Activated T-helper 17 cell treated with anti-CD3 and anti-CD28 coated beads, Interleukin-2, amount 50 U/mL, for 72 hours (primary cell): ENCODE data around the gene SKA2. TPM values are rescaled to one million over a fixed set of nuclear protein-coding genes. Genes with fewer than 3 reads are reported as not detected.
"Not testable (repeated sequence)": the region's sequence is repeated elsewhere in the genome, so short reads cannot be mapped to it uniquely, and the experiment has no call there.

Source experiments
- ATAC-seq: fragments of 150-1000 bp; cut with Tn5 transposase; replicated peaks from 2 replicates; pipeline ENCODE4 v1.10.0; 2021; ENCODE audit warnings: mild to moderate bottlenecking, moderate library complexity
- H3K27ac Mint-ChIP-seq: one replicate; pipeline ENCODE4 v1.8.0; 2022; ENCODE audit warnings: mixed read lengths
- H3K27me3 Mint-ChIP-seq: one replicate; pipeline ENCODE4 v1.8.0; 2022; ENCODE audit warnings: mixed read lengths
- H3K36me3 Mint-ChIP-seq: one replicate; pipeline ENCODE4 v1.8.0; 2022; ENCODE audit warnings: low read depth, mild to moderate bottlenecking, mixed read lengths
- H3K4me1 Mint-ChIP-seq: one replicate; pipeline ENCODE4 v1.8.0; 2022; ENCODE audit warnings: mixed read lengths
- H3K4me3 Mint-ChIP-seq: one replicate; pipeline ENCODE4 v1.8.0; 2022; ENCODE audit warnings: mild to moderate bottlenecking, mixed read lengths
- H3K9me3 Mint-ChIP-seq: one replicate; pipeline ENCODE4 v1.8.0; 2022; ENCODE audit warnings: mixed read lengths
- total RNA-seq, 2 donors: library from RNA; stranded (reverse); gene quantifications; one replicate each; pipeline ENCODE4 v1.2.3, GENCODE V29; 2022

SKA2 gene
- total RNA-seq, result 10 to 100 TPM; 58.3 to 83.9 TPM

GRCh38 chr17:59154721-59155438, at the start of gene SKA2:
TSS of gene SKA2 (minus strand) at chr17:59155186. CDS start at chr17:59155163, 23 bp downstream.
- peak; percentile 87 for ATAC-seq
- H3K4me1 Mint-ChIP-seq, result peaks cover 25% of the 10 kb centered on the region

GRCh38 chr17:59202320-59202719, 47.3 kb upstream of the SKA2 start:
- H3K4me3 Mint-ChIP-seq, result no peak overlapping the region
- no peaks in the 10 kb centered on the region for H3K9me3 Mint-ChIP-seq
- H3K27ac Mint-ChIP-seq, result no peak overlapping the region
- no peaks in the 10 kb centered on the region for H3K36me3 Mint-ChIP-seq
- H3K4me1 Mint-ChIP-seq, result no peaks in the 10 kb centered on the region
- no peaks in the 10 kb centered on the region for H3K27me3 Mint-ChIP-seq
- no peak for ATAC-seq

More at GRCh38 chr17:59154721-59155438, at the start of gene SKA2:
- H3K27ac Mint-ChIP-seq, result no peak within 1 kb of the TSS
- H3K4me3 Mint-ChIP-seq, result no peak within 1 kb of the TSS
- no peaks in the 10 kb centered on the region for H3K9me3 Mint-ChIP-seq
- no peaks in the 10 kb centered on the region for H3K36me3 Mint-ChIP-seq
- no peaks in the 10 kb centered on the region for H3K27me3 Mint-ChIP-seq

- H3K4me3 Mint-ChIP-seq, result no peak overlapping the region
- H3K27ac Mint-ChIP-seq, result no peak overlapping the region
- H3K36me3 Mint-ChIP-seq, result peaks cover 5% of the 10 kb centered on the region
- H3K4me1 Mint-ChIP-seq, result no peaks in the 10 kb centered on the region
- H3K27me3 Mint-ChIP-seq, result no peaks in the 10 kb centered on the region
- H3K9me3 Mint-ChIP-seq, result no peaks in the 10 kb centered on the region
- ATAC-seq, result no peak
Measured at GRCh38 chr17:59199398-59199797, 44.4 kb upstream of the SKA2 start.

- Mint-ChIP-seq H3K9me3 (peaks cover 3% of the 10 kb centered on the region), H3K27me3 (no peaks in the 10 kb centered on the region), H3K4me1 (no peaks in the 10 kb centered on the region), H3K27ac (peak overlapping the region; percentile 25), H3K36me3 (peaks cover 5% of the 10 kb centered on the region), H3K4me3 (no peak overlapping the region)
- no peak for ATAC-seq
Measured at GRCh38 chr17:59193336-59193862, 38.4 kb upstream of the SKA2 start.

- Mint-ChIP-seq H3K36me3 (peaks cover 5% of the 10 kb centered on the region), H3K4me1 (no peaks in the 10 kb centered on the region), H3K4me3 (no peak overlapping the region), H3K27me3 (no peaks in the 10 kb centered on the region), H3K27ac (no peak overlapping the region), H3K9me3 (peaks cover 3% of the 10 kb centered on the region)
- ATAC-seq, result no peak
Measured at GRCh38 chr17:59190806-59191205, 35.8 kb upstream of the SKA2 start.

GRCh38 chr17:59186850-59187249, 31.9 kb upstream of the SKA2 start:
- peaks cover 2% of the 10 kb centered on the region for H3K9me3 Mint-ChIP-seq
- no peaks in the 10 kb centered on the region for H3K4me1 Mint-ChIP-seq
- no peak for ATAC-seq
- H3K4me3 Mint-ChIP-seq, result no peak overlapping the region
- H3K36me3 Mint-ChIP-seq, result no peaks in the 10 kb centered on the region
- H3K27me3 Mint-ChIP-seq, result no peaks in the 10 kb centered on the region
- H3K27ac Mint-ChIP-seq, result no peak overlapping the region

GRCh38 chr17:59185997-59186396, 31.0 kb upstream of the SKA2 start:
- no peaks in the 10 kb centered on the region for H3K9me3 Mint-ChIP-seq
- H3K27me3 Mint-ChIP-seq, result no peaks in the 10 kb centered on the region
- no peaks in the 10 kb centered on the region for H3K36me3 Mint-ChIP-seq
- H3K4me1 Mint-ChIP-seq, result no peaks in the 10 kb centered on the region
- H3K27ac Mint-ChIP-seq, result no peak overlapping the region
- no peak for ATAC-seq
- no peak overlapping the region for H3K4me3 Mint-ChIP-seq

GRCh38 chr17:59181481-59181880, 26.5 kb upstream of the SKA2 start:
- no peaks in the 10 kb centered on the region for H3K36me3 Mint-ChIP-seq
- no peak overlapping the region for H3K4me3 Mint-ChIP-seq
- H3K27ac Mint-ChIP-seq, result no peak overlapping the region
- H3K9me3 Mint-ChIP-seq, result no peaks in the 10 kb centered on the region
- H3K27me3 Mint-ChIP-seq, result no peaks in the 10 kb centered on the region
- H3K4me1 Mint-ChIP-seq, result peaks cover 6% of the 10 kb centered on the region
- no peak for ATAC-seq

- H3K4me3 Mint-ChIP-seq, result no peak overlapping the region
- peaks cover 6% of the 10 kb centered on the region for H3K4me1 Mint-ChIP-seq
- H3K36me3 Mint-ChIP-seq, result no peaks in the 10 kb centered on the region
- no peaks in the 10 kb centered on the region for H3K9me3 Mint-ChIP-seq
- H3K27me3 Mint-ChIP-seq, result no peaks in the 10 kb centered on the region
- ATAC-seq, result no peak
- H3K27ac Mint-ChIP-seq, result no peak overlapping the region
Measured at GRCh38 chr17:59180626-59181025, 25.6 kb upstream of the SKA2 start.

GRCh38 chr17:59179601-59180000, 24.6 kb upstream of the SKA2 start:
- H3K4me1 Mint-ChIP-seq, ATAC-seq, H3K4me3 Mint-ChIP-seq, H3K36me3 Mint-ChIP-seq, H3K9me3 Mint-ChIP-seq, H3K27me3 Mint-ChIP-seq, H3K27ac Mint-ChIP-seq: not testable (repeated sequence)

- peaks cover 6% of the 10 kb centered on the region for H3K4me1 Mint-ChIP-seq
- no peaks in the 10 kb centered on the region for H3K36me3 Mint-ChIP-seq
- ATAC-seq, result no peak
- no peaks in the 10 kb centered on the region for H3K27me3 Mint-ChIP-seq
- H3K4me3 Mint-ChIP-seq, result no peak overlapping the region
- H3K9me3 Mint-ChIP-seq, result no peaks in the 10 kb centered on the region
- H3K27ac Mint-ChIP-seq, result peak overlapping the region; percentile 43
Measured at GRCh38 chr17:59178266-59178985, 23.4 kb upstream of the SKA2 start.

- no peak overlapping the region for H3K4me3 Mint-ChIP-seq
- peaks cover 6% of the 10 kb centered on the region for H3K4me1 Mint-ChIP-seq
- H3K27ac Mint-ChIP-seq, result no peak overlapping the region
- no peaks in the 10 kb centered on the region for H3K27me3 Mint-ChIP-seq
- no peak for ATAC-seq
- H3K9me3 Mint-ChIP-seq, result no peaks in the 10 kb centered on the region
- peaks cover 6% of the 10 kb centered on the region for H3K36me3 Mint-ChIP-seq
Measured at GRCh38 chr17:59175076-59175475, 20.1 kb upstream of the SKA2 start.

- peaks cover 6% of the 10 kb centered on the region for H3K36me3 Mint-ChIP-seq
- no peak overlapping the region for H3K27ac Mint-ChIP-seq
- no peaks in the 10 kb centered on the region for H3K27me3 Mint-ChIP-seq
- no peak overlapping the region for H3K4me3 Mint-ChIP-seq
- no peaks in the 10 kb centered on the region for H3K9me3 Mint-ChIP-seq
- peaks cover 6% of the 10 kb centered on the region for H3K4me1 Mint-ChIP-seq
- ATAC-seq, result no peak
Measured at GRCh38 chr17:59174671-59175070, 19.7 kb upstream of the SKA2 start.

GRCh38 chr17:59172436-59173004, 17.5 kb upstream of the SKA2 start:
- Mint-ChIP-seq H3K27ac (no peak overlapping the region), H3K4me3 (no peak overlapping the region), H3K36me3 (peaks cover 6% of the 10 kb centered on the region), H3K4me1 (peaks cover 9% of the 10 kb centered on the region), H3K27me3 (no peaks in the 10 kb centered on the region), H3K9me3 (no peaks in the 10 kb centered on the region)
- ATAC-seq, result no peak

- H3K27me3 Mint-ChIP-seq, result no peaks in the 10 kb centered on the region
- H3K4me1 Mint-ChIP-seq, result peaks cover 4% of the 10 kb centered on the region
- peak; percentile 29 for ATAC-seq
- no peak overlapping the region for H3K27ac Mint-ChIP-seq
- peaks cover 6% of the 10 kb centered on the region for H3K36me3 Mint-ChIP-seq
- H3K4me3 Mint-ChIP-seq, result no peak overlapping the region
- H3K9me3 Mint-ChIP-seq, result no peaks in the 10 kb centered on the region
Measured at GRCh38 chr17:59167571-59168001, 12.6 kb upstream of the SKA2 start.
